Endothelial cell of umbilical vein (primary cell): ENCODE results near the gene AGBL4. TPM values are rescaled to one million over a fixed set of nuclear protein-coding genes. Genes with fewer than 3 reads are reported as not detected.

Source experiments
- BruUV-seq: library from RNA; stranded (reverse); fragments of 400-500 nt; replicated peaks from 2 replicates; lab custom pipeline; 2021; lab: Mats Ljungman, UMichigan
- CTCF ChIA-PET: fragments of 300-600, 350-600 bp; sonication (Branson Sonifier 250); formaldehyde crosslinking; loops from one replicate; lab custom pipeline; 2021; ENCODE audit warnings: antibody characterized with exemption, inconsistent platforms; lab: Charles Lee
- POLR2A ChIA-PET: fragments of 300-600, 350-600 bp; sonication (Branson Sonifier 250); formaldehyde crosslinking; loops from one replicate; lab custom pipeline; 2021; ENCODE audit warnings: antibody characterized with exemption, inconsistent platforms; lab: Charles Lee
- DNase-seq: peaks from one replicate; pipeline ENCODE4 v3.0.0-alpha.2; 2011; ENCODE audit warnings: low read depth, low spot score
- FAIRE-seq: peaks from 2 replicates; lab custom pipeline; 2011; peaks lifted over from hg19 to GRCh38; lab: Jason Lieb, UNC
- H2AFZ ChIP-seq: 2 replicates; pipeline ENCODE4 v1.6.0; 2012; ENCODE audit warnings: low read depth, low read length, control low read depth, inconsistent platforms
- H3K27ac ChIP-seq: 2 replicates; pipeline ENCODE4 v1.5.1; 2011; ENCODE audit warnings: low read depth, mild to moderate bottlenecking, control low read depth, low read length, moderate library complexity; ENCODE audit not compliant: insufficient read depth
- H3K27me3 ChIP-seq, 2 experiments: 2 replicates each; pipeline versions ENCODE4 v1.6.0 to v1.6.1; 2011; ENCODE audit warnings: low read length in 2 of 2, mixed read lengths in 1 of 2; ENCODE audit not compliant: control insufficient read depth in 2 of 2, insufficient read depth in 2 of 2
- H3K36me3 ChIP-seq, 2 experiments: 2 replicates in 1 of 2; 3 replicates in 1 of 2; pipeline ENCODE4 v1.5.1; 2011; ENCODE audit warnings: low read length in 2 of 2, mild to moderate bottlenecking in 1 of 2, moderate library complexity in 1 of 2; ENCODE audit not compliant: control insufficient read depth in 2 of 2, insufficient read depth in 2 of 2; ENCODE audit errors: extremely low read depth in 1 of 2
- H3K4me1 ChIP-seq: 3 replicates; pipeline ENCODE4 v1.5.1; 2011; ENCODE audit warnings: mild to moderate bottlenecking, low read length; ENCODE audit not compliant: control insufficient read depth, insufficient read depth; ENCODE audit errors: extremely low read depth
- H3K4me2 ChIP-seq: 2 replicates; pipeline ENCODE4 v1.6.1; 2011; ENCODE audit warnings: low read length, control low read depth, mixed read lengths; ENCODE audit not compliant: insufficient read depth
- H3K4me3 ChIP-seq, 3 experiments: fragments of 200-600 bp in 1 of 3; sonication (generic), shearing (Covaris generic) in 1 of 3; replicated peaks in 1 of 3; 2 replicates each; pipeline ENCODE4 v1.5.1; 2011 to 2016; ENCODE audit warnings: control low read depth in 3 of 3, low read length in 3 of 3, mild to moderate bottlenecking in 2 of 3, inconsistent platforms in 1 of 3, low read depth in 1 of 3, moderate library complexity in 1 of 3; ENCODE audit not compliant: insufficient read depth in 1 of 3
- H3K79me2 ChIP-seq: 2 replicates; pipeline ENCODE4 v1.6.0; 2012; ENCODE audit warnings: low read length, inconsistent platforms; ENCODE audit not compliant: control insufficient read depth, insufficient read depth
- H3K9ac ChIP-seq: replicated peaks from 2 replicates; pipeline ENCODE3; 2011; ENCODE audit warnings: low read length, control low read depth; ENCODE audit not compliant: insufficient read depth; ENCODE audit errors: extremely low read depth
- H3K9me1 ChIP-seq: replicated peaks from 3 replicates; pipeline ENCODE4 v1.6.0; 2011; ENCODE audit warnings: mild to moderate bottlenecking, low read length; ENCODE audit not compliant: control insufficient read depth, insufficient read depth; ENCODE audit errors: extremely low read depth
- H3K9me3 ChIP-seq: replicated peaks from 2 replicates; pipeline ENCODE4 v1.5.1; 2012; ENCODE audit warnings: low read length, inconsistent platforms; ENCODE audit not compliant: control insufficient read depth, insufficient read depth
- H4K20me1 ChIP-seq: replicated peaks from 2 replicates; pipeline ENCODE3; 2011; ENCODE audit warnings: mild to moderate bottlenecking, low read length; ENCODE audit not compliant: control insufficient read depth, insufficient read depth; ENCODE audit errors: extremely low read depth
- CTCF ChIP-seq, 2 donors: IDR thresholded peaks; 1 replicate in 1 of 2; 2 replicates in 1 of 2; pipeline ENCODE4 v1.5.1; 2011; ENCODE audit warnings: low read length in 2 of 2, mild to moderate bottlenecking in 2 of 2, moderate library complexity in 2 of 2, control low read depth in 1 of 2, inconsistent platforms in 1 of 2, low read depth in 1 of 2; ENCODE audit not compliant: insufficient read depth in 1 of 2; ENCODE audit errors: extremely low read depth in 1 of 2
- EZH2 ChIP-seq: IDR thresholded peaks from 2 replicates; pipeline ENCODE4 v1.6.1; 2012; ENCODE audit warnings: borderline replicate concordance, low read depth, mild to moderate bottlenecking, moderate library complexity, low read length, inconsistent platforms; ENCODE audit not compliant: severe bottlenecking
- MAX ChIP-seq: IDR thresholded peaks from 2 replicates; pipeline ENCODE4 v1.6.1; 2011; ENCODE audit not compliant: insufficient read depth, insufficient read length
- POLR2AphosphoS5 ChIP-seq: IDR thresholded peaks from 2 replicates; pipeline ENCODE4 v1.6.1; 2012; ENCODE audit warnings: low read depth, mild to moderate bottlenecking, control low read depth, low read length, moderate library complexity; ENCODE audit not compliant: insufficient read depth
- dilution Hi-C: fragments of 300-500 bp; cut with MboI; formaldehyde crosslinking; loops from one replicate; pipeline ENCODE4 v1.15.0; 2019; ENCODE audit warnings: low sequenced_read_pairs; ENCODE audit not compliant: extremely low pct_ligation_motif_present
- intact Hi-C: fragments of 100-400 bp; cut with micrococcal nuclease; formaldehyde crosslinking; loops from one replicate; pipeline ENCODE4 v1.10.0; 2022
- polyA plus RNA-seq, 4 experiments: library from polyadenylated mRNA; depleted of rRNA in 3 of 4; stranded (reverse) in 3 of 4; unstranded in 1 of 4; fragments of >200 nt; gene quantifications; 2 replicates each; pipeline versions ENCODE4 v1.2.1 to v1.2.3, GENCODE V29; 2011 to 2012; ENCODE audit warnings: missing spikeins in 1 of 4
- total RNA-seq: library from RNA; stranded (reverse); gene quantifications from 2 replicates; pipeline ENCODE4 v1.2.3, GENCODE V29; 2021

The AGBL4 gene
- total and polyA plus RNA-seq, 2 donors (not counting 3 experiments of a cell fraction or from before 2014, with no cell fraction given), result not detected

GRCh38 chr1:48792961-48793360, 1230.8 kb downstream of the AGBL4 start:
- Histone ChIP-seq H3K9ac (no peak overlapping the region), H3K4me1 (no peaks in the 10 kb centered on the region), H3K36me3 (no peaks in the 10 kb centered on the region), H4K20me1 (no peaks in the 10 kb centered on the region), H3K9me1 (no peaks in the 10 kb centered on the region), H3K4me2 (no peak overlapping the region), H3K4me3 (no peak overlapping the region), H2AFZ (no peak overlapping the region), H3K27ac (no peak overlapping the region), H3K9me3 (no peaks in the 10 kb centered on the region), H3K79me2 (no peaks in the 10 kb centered on the region), H3K27me3 (no peaks in the 10 kb centered on the region)
- POLR2A ChIA-PET, result no interaction called here
- intact Hi-C loops, result no loop called here
- FAIRE-seq, result no peak
- dilution Hi-C loops, result no loop called here
- TF ChIP-seq POLR2AphosphoS5 (no peak), CTCF (IDR thresholded peaks at IDR 0.05; ENCODE audit: extremely low read depth in 1 of 2, insufficient read depth in 1 of 2, low read depth in 1 of 2, low read length in 2 of 2) (no peak), MAX (no peak), EZH2 (no peak)
- BruUV-seq, result no TSS peak
- no peak for DNase-seq
- CTCF ChIA-PET, result no interaction called here

- dilution Hi-C loops, result no loop called here
- Histone ChIP-seq H4K20me1 (no peaks in the 10 kb centered on the region), H3K4me1 (no peaks in the 10 kb centered on the region), H3K9me1 (no peaks in the 10 kb centered on the region), H3K4me3 (no peak overlapping the region), H3K9ac (no peak overlapping the region), H3K9me3 (no peaks in the 10 kb centered on the region), H2AFZ (no peak overlapping the region), H3K27me3 (no peaks in the 10 kb centered on the region), H3K79me2 (no peaks in the 10 kb centered on the region), H3K27ac (no peak overlapping the region), H3K36me3 (no peaks in the 10 kb centered on the region), H3K4me2 (no peak overlapping the region)
- FAIRE-seq (no peak), DNase-seq (no peak)
- ChIA-PET POLR2A (no interaction called here), CTCF (no interaction called here)
- TF ChIP-seq EZH2, result no peak
- intact Hi-C loops, result no loop called here
- BruUV-seq, result no TSS peak
Observed at GRCh38 chr1:48790397-48790796, 1233.4 kb downstream of the AGBL4 start.
